ENCODE measurements around the gene LRMDA. TPM values are rescaled to one million over a fixed set of nuclear protein-coding genes. Genes with fewer than 3 reads are reported as not detected.

LRMDA gene
- total RNA-seq, 1 donor from 2014 or later, result 0.96 TPM

DNA sequence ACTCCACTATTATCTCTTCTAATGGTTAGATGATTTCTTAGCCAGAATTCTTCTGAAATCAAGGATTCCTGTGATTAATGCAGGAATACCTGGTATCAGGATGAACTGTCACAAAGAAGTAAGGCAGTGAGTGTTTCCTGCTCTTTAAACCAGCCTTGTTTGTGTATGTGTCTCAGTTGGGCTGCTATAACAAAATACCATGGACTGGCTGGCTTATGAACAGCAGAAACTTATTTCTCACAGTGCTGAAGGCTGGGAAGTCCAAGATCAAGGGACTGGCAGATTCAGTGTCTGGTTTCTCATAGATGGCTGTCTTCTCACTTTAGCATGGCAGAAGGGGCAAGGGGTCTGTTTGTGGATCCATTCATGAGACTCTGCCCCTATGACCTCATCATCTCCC lies 42.7 kb downstream of the LRMDA start:
- TF ChIP-seq, protein P1, sequence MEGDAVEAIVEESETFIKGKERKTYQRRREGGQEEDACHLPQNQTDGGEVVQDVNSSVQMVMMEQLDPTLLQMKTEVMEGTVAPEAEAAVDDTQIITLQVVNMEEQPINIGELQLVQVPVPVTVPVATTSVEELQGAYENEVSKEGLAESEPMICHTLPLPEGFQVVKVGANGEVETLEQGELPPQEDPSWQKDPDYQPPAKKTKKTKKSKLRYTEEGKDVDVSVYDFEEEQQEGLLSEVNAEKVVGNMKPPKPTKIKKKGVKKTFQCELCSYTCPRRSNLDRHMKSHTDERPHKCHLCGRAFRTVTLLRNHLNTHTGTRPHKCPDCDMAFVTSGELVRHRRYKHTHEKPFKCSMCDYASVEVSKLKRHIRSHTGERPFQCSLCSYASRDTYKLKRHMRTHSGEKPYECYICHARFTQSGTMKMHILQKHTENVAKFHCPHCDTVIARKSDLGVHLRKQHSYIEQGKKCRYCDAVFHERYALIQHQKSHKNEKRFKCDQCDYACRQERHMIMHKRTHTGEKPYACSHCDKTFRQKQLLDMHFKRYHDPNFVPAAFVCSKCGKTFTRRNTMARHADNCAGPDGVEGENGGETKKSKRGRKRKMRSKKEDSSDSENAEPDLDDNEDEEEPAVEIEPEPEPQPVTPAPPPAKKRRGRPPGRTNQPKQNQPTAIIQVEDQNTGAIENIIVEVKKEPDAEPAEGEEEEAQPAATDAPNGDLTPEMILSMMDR (IDR thresholded peaks at IDR 0.05), result no peak
- H3K27me3 ChIP-seq, result no peaks in the 10 kb centered on the region

DNA sequence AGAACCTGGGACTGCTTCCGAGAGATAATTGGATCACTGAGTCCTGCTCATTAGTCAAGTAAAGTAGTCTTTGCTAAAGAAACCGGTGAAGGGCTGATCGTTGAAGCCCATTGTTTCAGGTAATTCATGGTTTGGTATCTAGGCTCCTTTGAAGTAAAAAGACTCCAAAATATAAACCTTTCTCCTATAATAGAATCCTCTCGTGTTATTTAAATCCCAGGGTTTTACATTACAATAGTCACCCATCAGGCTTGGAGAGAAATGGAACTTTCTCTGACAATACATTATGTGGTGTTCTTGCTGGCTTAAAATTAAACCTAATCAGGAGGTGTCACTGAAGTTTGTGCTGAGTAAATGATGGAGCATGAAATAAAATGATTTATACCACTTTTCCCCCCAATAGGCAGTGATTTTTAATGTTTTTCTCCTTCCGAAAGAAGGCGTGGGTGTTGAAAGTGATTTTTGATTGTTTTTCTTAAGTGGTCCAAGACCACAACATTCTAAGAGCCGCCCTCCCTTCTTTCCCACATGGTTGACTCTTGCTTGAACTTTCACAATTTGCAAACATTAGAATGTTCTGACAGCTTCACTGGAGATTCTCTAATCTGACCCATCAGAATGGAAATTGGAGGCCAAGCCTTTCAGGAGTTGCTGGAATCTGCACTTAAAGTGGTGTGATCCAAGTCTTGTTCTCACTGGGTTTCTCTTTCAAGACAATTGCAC lies 44.2 kb downstream of the LRMDA start:
- no peaks in the 10 kb centered on the region for H3K9me3 ChIP-seq
- H3K4me1 ChIP-seq, result peaks cover 0 to 7% of the 10 kb centered on the region in 2 donors
- TF ChIP-seq, protein P1 (IDR thresholded peaks at IDR 0.05), result no peak
- intact Hi-C loops (cut with DNase I), result no loop called here
- H3K4me3 ChIP-seq, result no peak overlapping the region
- H3K27ac ChIP-seq, result no peak overlapping the region
- no peaks in the 10 kb centered on the region for H3K36me3 ChIP-seq
- no peaks in the 10 kb centered on the region for H3K27me3 ChIP-seq
- DNase-seq (ENCODE audit: low spot score in 2 of 2), result no peak

More for the DNA sequence above, 42.7 kb downstream of the LRMDA start:
- intact Hi-C loops (cut with DNase I), result no loop called here
- Histone ChIP-seq H3K27ac (no peak overlapping the region), H3K4me1 (peaks cover 0 to 7% of the 10 kb centered on the region in 2 donors), H3K9me3 (no peaks in the 10 kb centered on the region), H3K4me3 (no peak overlapping the region), H3K36me3 (no peaks in the 10 kb centered on the region)
- DNase-seq (ENCODE audit: low spot score in 2 of 2), result no peak

DNA sequence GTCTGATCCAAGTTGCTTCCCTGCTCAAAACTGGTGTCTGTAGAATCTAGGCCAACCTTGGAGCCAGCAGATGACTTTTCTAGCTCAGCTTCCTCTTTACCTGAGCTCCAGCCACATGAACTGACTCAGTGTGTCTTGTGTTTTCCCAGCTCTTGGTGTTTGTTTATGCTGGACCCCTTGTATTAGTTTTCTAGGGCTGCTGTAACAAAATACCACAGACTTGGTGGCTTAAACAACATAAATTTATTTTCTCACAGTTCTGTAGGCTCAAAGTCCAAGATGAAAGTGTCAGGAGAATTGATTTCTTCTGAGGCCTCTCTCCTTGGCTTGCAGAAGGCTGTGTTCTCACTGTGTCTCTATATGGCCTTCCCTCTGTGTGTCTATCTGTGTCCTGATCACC lies 45.1 kb downstream of the LRMDA start:
- intact Hi-C loops (cut with DNase I), result no loop called here
- TF ChIP-seq, protein P1 (IDR thresholded peaks at IDR 0.05), result no peak
- DNase-seq (ENCODE audit: low spot score in 2 of 2), result no peak

DNA sequence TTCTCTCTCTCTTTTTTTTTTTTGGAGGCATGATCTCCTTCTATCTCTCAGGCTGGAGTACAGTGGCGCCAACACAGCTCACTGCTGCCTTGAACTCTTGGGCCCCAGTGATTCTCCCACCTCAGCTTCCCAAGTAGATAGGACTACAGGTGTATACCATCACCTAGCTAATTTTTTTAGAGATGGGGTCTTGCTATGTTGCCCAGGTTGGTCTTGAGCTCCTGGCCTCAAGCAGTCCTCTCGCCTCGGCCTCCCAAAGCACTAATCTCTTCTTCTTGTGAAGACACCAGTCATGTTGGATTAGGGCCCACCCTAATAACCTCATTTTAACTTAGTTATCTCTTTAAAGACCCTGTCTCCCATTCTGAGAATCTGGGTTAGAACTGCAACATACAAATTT lies 45.6 kb downstream of the LRMDA start:
- intact Hi-C loops (cut with DNase I), result no loop called here
- Histone ChIP-seq H3K4me1 (no peaks in the 10 kb centered on the region), H3K27me3 (no peaks in the 10 kb centered on the region), H3K27ac (no peak overlapping the region), H3K4me3 (no peak overlapping the region), H3K9me3 (no peaks in the 10 kb centered on the region), H3K36me3 (no peaks in the 10 kb centered on the region)
- DNase-seq (ENCODE audit: low spot score in 2 of 2), result no peak
- TF ChIP-seq, protein P1 (IDR thresholded peaks at IDR 0.05), result no peak

More for the DNA sequence above, 45.1 kb downstream of the LRMDA start:
- Histone ChIP-seq H3K4me1 (no peaks in the 10 kb centered on the region), H3K36me3 (no peaks in the 10 kb centered on the region), H3K27ac (no peak overlapping the region), H3K4me3 (no peak overlapping the region), H3K27me3 (no peaks in the 10 kb centered on the region), H3K9me3 (no peaks in the 10 kb centered on the region)

DNA sequence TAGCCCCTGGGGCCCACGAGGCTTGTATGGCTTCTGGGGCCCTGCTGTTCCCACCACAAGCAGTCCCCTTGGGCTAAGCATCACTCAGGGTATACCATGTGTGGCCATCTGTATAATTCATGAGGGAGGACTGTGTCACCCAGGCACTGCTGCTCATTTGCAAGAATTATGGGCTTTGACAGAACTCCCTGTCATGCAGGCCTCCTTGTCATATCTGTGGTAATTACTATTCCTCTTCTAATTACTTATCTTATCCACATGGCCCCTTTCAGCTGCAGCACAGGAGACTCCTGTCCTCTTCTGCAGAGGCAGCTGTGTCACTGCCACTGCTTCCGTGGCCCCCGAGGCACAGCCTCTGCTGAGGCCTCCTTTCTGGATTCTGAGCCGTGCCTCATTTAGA lies 46.3 kb downstream of the LRMDA start:
- Histone ChIP-seq H3K4me1 (no peaks in the 10 kb centered on the region), H3K27me3 (no peaks in the 10 kb centered on the region), H3K36me3 (no peaks in the 10 kb centered on the region), H3K9me3 (no peaks in the 10 kb centered on the region), H3K4me3 (no peak overlapping the region), H3K27ac (no peak overlapping the region)
- TF ChIP-seq, protein P1 (IDR thresholded peaks at IDR 0.05), result no peak
- DNase-seq (ENCODE audit: low spot score in 2 of 2), result no peak
- intact Hi-C loops (cut with DNase I), result no loop called here

All from ascending aorta (tissue), 2 donors.